Measurements from ENCODE around the gene SDK1.

GRCh38 chr7:4234498-4234855 lies 933.4 kb downstream of the SDK1 start:
- TF ChIP-seq POLR2A (IDR thresholded peaks at IDR 0.05) (no peak), CTCF (IDR thresholded peaks at IDR 0.05 in 4 of 5, conservative IDR thresholded peaks at IDR 0.05 in 1 of 5) (no peak)
